HG03039 (cell line): ENCODE results near the gene RNF208.
"Not testable (repeated sequence)": the region's sequence is repeated elsewhere in the genome, so short reads cannot be mapped to it uniquely, and the experiment has no call there.

Source experiments
- ATAC-seq: cut with Tn5 transposase; IDR thresholded peaks from one replicate; pipeline ENCODE4 v1.9.1; 2021; ENCODE audit warnings: mild to moderate bottlenecking, moderate library complexity; ENCODE audit not compliant: unreplicated experiment

Gene RNF208

GRCh38 chr9:137222190-137223077, at the start of gene RNF208:
Gene RNF208, minus strand, starts transcription at chr9:137222240. Its CDS starts 1,028 bp downstream, at chr9:137221212.
- ATAC-seq = no peak

- no peak for ATAC-seq
These were observed 49.6 kb upstream of the RNF208 start for GRCh38 chr9:137271696-137272076.

GRCh38 chr9:137270929-137271695, 49.1 kb upstream of the RNF208 start:
- no peak for ATAC-seq

- ATAC-seq = no peak
These were observed 47.3 kb upstream of the RNF208 start for GRCh38 chr9:137269231-137269772.

- no peak for ATAC-seq
These were observed 46.6 kb upstream of the RNF208 start for GRCh38 chr9:137268538-137269201.

- ATAC-seq = no peak
These were observed 45.9 kb upstream of the RNF208 start for GRCh38 chr9:137267933-137268355.

- ATAC-seq = no peak
These were observed 44.8 kb upstream of the RNF208 start for GRCh38 chr9:137266585-137267453.

- ATAC-seq = no peak
These were observed 44.1 kb upstream of the RNF208 start for GRCh38 chr9:137266162-137266527.

- ATAC-seq = no peak
These were observed 43.6 kb upstream of the RNF208 start for GRCh38 chr9:137265496-137266161.

GRCh38 chr9:137264067-137264466, 42.0 kb upstream of the RNF208 start:
- no peak for ATAC-seq

GRCh38 chr9:137263506-137263905, 41.5 kb upstream of the RNF208 start:
- no peak for ATAC-seq

GRCh38 chr9:137262909-137263285, 40.9 kb upstream of the RNF208 start:
- ATAC-seq = no peak

- ATAC-seq = not testable (repeated sequence)
These were observed 40.3 kb upstream of the RNF208 start for GRCh38 chr9:137262173-137262908.

- no peak for ATAC-seq
These were observed 34.8 kb upstream of the RNF208 start for GRCh38 chr9:137256856-137257255.

- ATAC-seq = no peak
These were observed 34.3 kb upstream of the RNF208 start for GRCh38 chr9:137256362-137256761.

GRCh38 chr9:137255448-137256114, 33.5 kb upstream of the RNF208 start:
- ATAC-seq = no peak

GRCh38 chr9:137254624-137255447, 32.8 kb upstream of the RNF208 start, which contains the start of gene NELFB:
Gene NELFB, plus strand, starts transcription at chr9:137255327.
- peak; percentile 73 for ATAC-seq
